ENCODE measurements around the gene EIF4A3.

EIF4A3 gene

GRCh38 chr17:80111702-80112470 is 35.0 kb downstream of the EIF4A3 start:
- Histone ChIP-seq H3K9me3 (ENCODE audit: insufficient read depth, low read length, severe bottlenecking) (no peaks in the 10 kb centered on the region), H3K4me1 (ENCODE audit: insufficient read depth, low read length) (peaks cover 7% of the 10 kb centered on the region), H3K36me3 (ENCODE audit: insufficient read depth, low read length) (no peaks in the 10 kb centered on the region), H3K4me2 (ENCODE audit: insufficient read depth, low read length) (no peak overlapping the region), H3K27me3 (ENCODE audit: insufficient read depth, low read length, poor library complexity) (no peaks in the 10 kb centered on the region), H3K79me2 (ENCODE audit: insufficient read depth, low read length) (no peaks in the 10 kb centered on the region), H4K20me1 (ENCODE audit: insufficient read depth, low read length) (no peaks in the 10 kb centered on the region), H3K9ac (ENCODE audit: low read depth, low read length) (no peak overlapping the region), H3K27ac (ENCODE audit: low read length) (no peak overlapping the region), H2AFZ (ENCODE audit: low read depth, low read length) (no peak overlapping the region), H3K4me3 (ENCODE audit: low read depth in 1 of 2, low read length in 2 of 2) (no peak overlapping the region)
- DNase-seq, result no peak
- ATAC-seq (ENCODE audit: insufficient read depth, low read depth), result 0 out of 3 replicates have a peak, but pooled peaks have one; percentile 32
- TF ChIP-seq EZH2 (IDR thresholded peaks at IDR 0.05; ENCODE audit: borderline replicate concordance, low read depth, low read length, severe bottlenecking), result no peak
- no peak for TF ChIP-seq CTCF (IDR thresholded peaks at IDR 0.05; ENCODE audit: borderline replicate concordance, extremely low read depth, low read length, poor library complexity, severe bottlenecking)

GRCh38 chr17:80110927-80111701 is 35.8 kb downstream of the EIF4A3 start:
- no peaks in the 10 kb centered on the region for H3K9me3 ChIP-seq (ENCODE audit: insufficient read depth, low read length, severe bottlenecking)
- H3K27ac ChIP-seq (ENCODE audit: low read length), result no peak overlapping the region
- H3K9ac ChIP-seq (ENCODE audit: low read depth, low read length), result no peak overlapping the region
- H3K36me3 ChIP-seq (ENCODE audit: insufficient read depth, low read length), result no peaks in the 10 kb centered on the region
- H3K4me2 ChIP-seq (ENCODE audit: insufficient read depth, low read length), result no peak overlapping the region
- H2AFZ ChIP-seq (ENCODE audit: low read depth, low read length), result no peak overlapping the region
- no peaks in the 10 kb centered on the region for H3K27me3 ChIP-seq (ENCODE audit: insufficient read depth, low read length, poor library complexity)
- TF ChIP-seq EZH2 (IDR thresholded peaks at IDR 0.05; ENCODE audit: borderline replicate concordance, low read depth, low read length, severe bottlenecking) (no peak), CTCF (IDR thresholded peaks at IDR 0.05; ENCODE audit: borderline replicate concordance, extremely low read depth, low read length, poor library complexity, severe bottlenecking) (no peak)
- peaks cover 7% of the 10 kb centered on the region for H3K4me1 ChIP-seq (ENCODE audit: insufficient read depth, low read length)
- DNase-seq (no peak), ATAC-seq (ENCODE audit: insufficient read depth, low read depth) (no peak)
- H3K4me3 ChIP-seq (ENCODE audit: low read depth in 1 of 2, low read length in 2 of 2), result no peak overlapping the region
- H4K20me1 ChIP-seq (ENCODE audit: insufficient read depth, low read length), result no peaks in the 10 kb centered on the region
- no peaks in the 10 kb centered on the region for H3K79me2 ChIP-seq (ENCODE audit: insufficient read depth, low read length)

- H4K20me1 ChIP-seq (ENCODE audit: insufficient read depth, low read length), result no peaks in the 10 kb centered on the region
- no peak overlapping the region for H3K4me2 ChIP-seq (ENCODE audit: insufficient read depth, low read length)
- H3K4me3 ChIP-seq (ENCODE audit: low read depth in 1 of 2, low read length in 2 of 2), result no peak overlapping the region
- no peaks in the 10 kb centered on the region for H3K27me3 ChIP-seq (ENCODE audit: insufficient read depth, low read length, poor library complexity)
- DNase-seq, result no peak
- peaks cover 6% of the 10 kb centered on the region for H3K4me1 ChIP-seq (ENCODE audit: insufficient read depth, low read length)
- TF ChIP-seq CTCF (IDR thresholded peaks at IDR 0.05; ENCODE audit: borderline replicate concordance, extremely low read depth, low read length, poor library complexity, severe bottlenecking) (no peak), EZH2 (IDR thresholded peaks at IDR 0.05; ENCODE audit: borderline replicate concordance, low read depth, low read length, severe bottlenecking) (no peak)
- ATAC-seq (ENCODE audit: insufficient read depth, low read depth), result no peak
- H3K79me2 ChIP-seq (ENCODE audit: insufficient read depth, low read length), result no peaks in the 10 kb centered on the region
- H3K9me3 ChIP-seq (ENCODE audit: insufficient read depth, low read length, severe bottlenecking), result no peaks in the 10 kb centered on the region
- no peaks in the 10 kb centered on the region for H3K36me3 ChIP-seq (ENCODE audit: insufficient read depth, low read length)
- H2AFZ ChIP-seq (ENCODE audit: low read depth, low read length), result no peak overlapping the region
- no peak overlapping the region for H3K9ac ChIP-seq (ENCODE audit: low read depth, low read length)
- no peak overlapping the region for H3K27ac ChIP-seq (ENCODE audit: low read length)
Observed at GRCh38 chr17:80110447-80110812, 36.5 kb downstream of the EIF4A3 start.

Measured in DND-41 (cell line).